Measurements from ENCODE around the gene PARD3. TPM values are rescaled to one million over a fixed set of nuclear protein-coding genes. Genes with fewer than 3 reads are reported as not detected.
A peak's percentile ranks its signal among the peaks of the same experiment; 100 is the strongest.

Gene PARD3
- total RNA-seq, 1 experiment from 2014 or later: 51.8 TPM

DNA sequence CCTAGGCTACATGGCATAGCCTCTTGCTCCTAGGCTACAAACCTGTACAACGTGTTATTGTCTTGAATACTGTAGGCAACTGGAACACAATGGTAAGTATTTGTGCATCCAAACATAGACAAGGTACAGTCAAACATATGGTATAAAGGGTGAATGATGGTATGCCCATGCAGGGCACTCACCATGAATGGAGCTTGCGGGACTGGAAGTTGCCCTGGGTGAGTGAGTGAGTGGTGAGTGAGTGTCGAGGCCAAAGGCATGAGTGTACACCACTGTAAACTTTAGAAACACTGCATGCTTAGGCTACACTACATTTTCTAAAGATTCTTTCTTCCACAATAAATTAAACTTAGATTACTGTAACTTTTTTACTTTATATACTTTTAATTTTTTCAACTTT is 165.7 kb downstream of the PARD3 start (continued):
- no peak for TF ChIP-seq FOXK1 (CRISPR knock-in tag; IDR thresholded peaks at IDR 0.05)
- TF ChIP-seq, protein P1, sequence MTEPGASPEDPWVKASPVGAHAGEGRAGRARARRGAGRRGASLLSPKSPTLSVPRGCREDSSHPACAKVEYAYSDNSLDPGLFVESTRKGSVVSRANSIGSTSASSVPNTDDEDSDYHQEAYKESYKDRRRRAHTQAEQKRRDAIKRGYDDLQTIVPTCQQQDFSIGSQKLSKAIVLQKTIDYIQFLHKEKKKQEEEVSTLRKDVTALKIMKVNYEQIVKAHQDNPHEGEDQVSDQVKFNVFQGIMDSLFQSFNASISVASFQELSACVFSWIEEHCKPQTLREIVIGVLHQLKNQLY (CRISPR knock-in tag; IDR thresholded peaks at IDR 0.05): no peak

DNA sequence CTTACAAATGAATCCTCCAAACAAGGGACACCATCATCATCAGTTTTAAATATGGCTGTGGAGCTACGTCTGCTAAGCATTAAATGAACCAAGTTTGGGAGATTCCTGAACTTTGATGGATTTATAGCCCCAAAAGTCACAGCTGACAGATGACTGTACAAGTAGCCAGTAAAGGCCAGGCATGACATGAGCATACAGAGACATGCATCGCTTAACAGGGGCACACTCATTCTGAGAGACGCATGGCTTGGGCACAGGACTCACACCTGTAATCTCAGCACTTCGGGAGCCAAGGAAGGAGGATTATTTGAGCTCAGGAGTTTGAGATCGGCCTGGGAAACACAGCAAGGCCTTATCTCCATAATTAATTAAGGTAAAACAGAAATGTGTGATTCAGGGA is 166.2 kb downstream of the PARD3 start:
- POLR2A ChIA-PET: no interaction called here
- CTCF ChIA-PET: interaction anchor here (0.8 kb wide), 1 partner anchor 10 kb away, joined by 3 read pairs; no protein-coding TSS in a partner anchor
- Mint-ChIP-seq H3K27ac (peak overlapping the region; percentile 66), H3K27me3 (ENCODE audit: low read depth) (no peaks in the 10 kb centered on the region), H3K4me3 (no peak overlapping the region), H3K4me1 (peaks cover 57% of the 10 kb centered on the region), H3K36me3 (no peaks in the 10 kb centered on the region), H3K9me3 (no peaks in the 10 kb centered on the region)
- TF ChIP-seq IRF2 (CRISPR knock-in tag; IDR thresholded peaks at IDR 0.05; ENCODE audit: borderline replicate concordance, low read depth): no peak
- TF ChIP-seq GRHL2 (CRISPR knock-in tag; IDR thresholded peaks at IDR 0.05; ENCODE audit: insufficient replicate concordance, severe bottlenecking): no peak
- TF ChIP-seq KAT7 (CRISPR knock-in tag; IDR thresholded peaks at IDR 0.05; ENCODE audit: borderline replicate concordance): no peak
- no peak for TF ChIP-seq FOXK1 (CRISPR knock-in tag; IDR thresholded peaks at IDR 0.05)
- TF ChIP-seq, protein P2, sequence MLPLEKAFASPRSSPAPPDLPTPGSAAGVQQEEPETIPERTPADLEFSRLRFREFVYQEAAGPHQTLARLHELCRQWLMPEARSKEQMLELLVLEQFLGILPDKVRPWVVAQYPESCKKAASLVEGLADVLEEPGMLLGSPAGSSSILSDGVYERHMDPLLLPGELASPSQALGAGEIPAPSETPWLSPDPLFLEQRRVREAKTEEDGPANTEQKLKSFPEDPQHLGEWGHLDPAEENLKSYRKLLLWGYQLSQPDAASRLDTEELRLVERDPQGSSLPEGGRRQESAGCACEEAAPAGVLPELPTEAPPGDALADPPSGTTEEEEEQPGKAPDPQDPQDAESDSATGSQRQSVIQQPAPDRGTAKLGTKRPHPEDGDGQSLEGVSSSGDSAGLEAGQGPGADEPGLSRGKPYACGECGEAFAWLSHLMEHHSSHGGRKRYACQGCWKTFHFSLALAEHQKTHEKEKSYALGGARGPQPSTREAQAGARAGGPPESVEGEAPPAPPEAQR (CRISPR knock-in tag; IDR thresholded peaks at IDR 0.05): no peak
- TF ChIP-seq, protein P3, sequence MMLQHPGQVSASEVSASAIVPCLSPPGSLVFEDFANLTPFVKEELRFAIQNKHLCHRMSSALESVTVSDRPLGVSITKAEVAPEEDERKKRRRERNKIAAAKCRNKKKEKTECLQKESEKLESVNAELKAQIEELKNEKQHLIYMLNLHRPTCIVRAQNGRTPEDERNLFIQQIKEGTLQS (CRISPR knock-in tag; conservative IDR thresholded peaks at IDR 0.05): no peak
- no peak for TF ChIP-seq ZNF416 (CRISPR knock-in tag; IDR thresholded peaks at IDR 0.05)
- TF ChIP-seq ESRRA (CRISPR knock-in tag; IDR thresholded peaks at IDR 0.05; ENCODE audit: borderline replicate concordance): no peak
- DNase-seq (ENCODE audit: low spot score) (no peak), ATAC-seq (no peak)

DNA sequence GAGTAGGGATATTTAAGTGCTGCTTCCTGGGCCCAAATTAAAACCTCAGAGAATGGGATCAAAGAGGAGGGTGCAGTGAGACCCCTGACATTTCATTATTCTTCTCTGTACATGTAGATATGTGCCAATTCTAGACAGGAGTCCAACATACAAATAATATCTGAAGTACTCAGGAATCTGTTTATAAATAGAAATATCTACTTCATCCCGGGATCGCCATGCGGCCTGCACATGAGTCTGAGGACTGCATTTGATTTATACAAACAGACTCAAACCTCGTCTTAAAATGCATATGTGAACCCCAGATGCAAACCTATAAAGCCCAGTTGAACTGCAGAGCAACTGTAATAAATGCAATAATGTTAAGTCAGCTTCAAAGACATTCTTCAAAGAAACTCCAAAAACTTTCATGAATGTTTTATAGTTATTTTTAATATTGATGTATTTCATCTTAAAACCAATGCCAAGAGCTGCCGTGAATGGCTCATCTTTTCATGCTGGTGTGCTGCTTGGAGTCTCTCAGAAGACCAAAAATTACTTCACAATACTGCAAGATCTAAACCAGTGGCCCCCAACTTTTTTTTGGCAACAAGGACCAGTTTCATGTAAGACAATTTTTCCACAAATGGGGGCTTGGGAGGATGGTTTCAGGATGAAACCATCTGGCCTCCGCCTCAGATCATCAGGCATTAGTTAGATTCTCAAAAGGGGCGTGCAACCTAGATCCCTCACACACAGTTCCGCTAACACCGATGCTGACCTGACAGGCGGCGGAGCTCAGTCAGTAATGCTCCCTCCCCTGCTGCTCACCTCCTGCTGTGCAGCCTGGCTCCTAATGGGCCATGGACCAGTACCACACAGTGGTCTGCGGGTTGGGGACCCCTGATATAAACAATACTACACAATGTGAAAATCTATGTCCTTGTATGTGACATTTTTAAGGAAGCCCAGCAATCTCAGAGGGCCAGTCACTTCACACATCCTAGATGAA is 166.9 kb downstream of the PARD3 start:
- CTCF ChIA-PET: no interaction called here

More for the DNA sequence above, 166.9 kb downstream of the PARD3 start:
- TF ChIP-seq, protein P4, sequence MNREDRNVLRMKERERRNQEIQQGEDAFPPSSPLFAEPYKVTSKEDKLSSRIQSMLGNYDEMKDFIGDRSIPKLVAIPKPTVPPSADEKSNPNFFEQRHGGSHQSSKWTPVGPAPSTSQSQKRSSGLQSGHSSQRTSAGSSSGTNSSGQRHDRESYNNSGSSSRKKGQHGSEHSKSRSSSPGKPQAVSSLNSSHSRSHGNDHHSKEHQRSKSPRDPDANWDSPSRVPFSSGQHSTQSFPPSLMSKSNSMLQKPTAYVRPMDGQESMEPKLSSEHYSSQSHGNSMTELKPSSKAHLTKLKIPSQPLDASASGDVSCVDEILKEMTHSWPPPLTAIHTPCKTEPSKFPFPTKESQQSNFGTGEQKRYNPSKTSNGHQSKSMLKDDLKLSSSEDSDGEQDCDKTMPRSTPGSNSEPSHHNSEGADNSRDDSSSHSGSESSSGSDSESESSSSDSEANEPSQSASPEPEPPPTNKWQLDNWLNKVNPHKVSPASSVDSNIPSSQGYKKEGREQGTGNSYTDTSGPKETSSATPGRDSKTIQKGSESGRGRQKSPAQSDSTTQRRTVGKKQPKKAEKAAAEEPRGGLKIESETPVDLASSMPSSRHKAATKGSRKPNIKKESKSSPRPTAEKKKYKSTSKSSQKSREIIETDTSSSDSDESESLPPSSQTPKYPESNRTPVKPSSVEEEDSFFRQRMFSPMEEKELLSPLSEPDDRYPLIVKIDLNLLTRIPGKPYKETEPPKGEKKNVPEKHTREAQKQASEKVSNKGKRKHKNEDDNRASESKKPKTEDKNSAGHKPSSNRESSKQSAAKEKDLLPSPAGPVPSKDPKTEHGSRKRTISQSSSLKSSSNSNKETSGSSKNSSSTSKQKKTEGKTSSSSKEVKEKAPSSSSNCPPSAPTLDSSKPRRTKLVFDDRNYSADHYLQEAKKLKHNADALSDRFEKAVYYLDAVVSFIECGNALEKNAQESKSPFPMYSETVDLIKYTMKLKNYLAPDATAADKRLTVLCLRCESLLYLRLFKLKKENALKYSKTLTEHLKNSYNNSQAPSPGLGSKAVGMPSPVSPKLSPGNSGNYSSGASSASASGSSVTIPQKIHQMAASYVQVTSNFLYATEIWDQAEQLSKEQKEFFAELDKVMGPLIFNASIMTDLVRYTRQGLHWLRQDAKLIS (CRISPR knock-in tag; IDR thresholded peaks at IDR 0.05; ENCODE audit: borderline replicate concordance): no peak
- TF ChIP-seq ZNF423 (CRISPR knock-in tag; IDR thresholded peaks at IDR 0.05): peak; percentile 70; the same call in 1 of the 2 replicates
- TF ChIP-seq, protein P5, sequence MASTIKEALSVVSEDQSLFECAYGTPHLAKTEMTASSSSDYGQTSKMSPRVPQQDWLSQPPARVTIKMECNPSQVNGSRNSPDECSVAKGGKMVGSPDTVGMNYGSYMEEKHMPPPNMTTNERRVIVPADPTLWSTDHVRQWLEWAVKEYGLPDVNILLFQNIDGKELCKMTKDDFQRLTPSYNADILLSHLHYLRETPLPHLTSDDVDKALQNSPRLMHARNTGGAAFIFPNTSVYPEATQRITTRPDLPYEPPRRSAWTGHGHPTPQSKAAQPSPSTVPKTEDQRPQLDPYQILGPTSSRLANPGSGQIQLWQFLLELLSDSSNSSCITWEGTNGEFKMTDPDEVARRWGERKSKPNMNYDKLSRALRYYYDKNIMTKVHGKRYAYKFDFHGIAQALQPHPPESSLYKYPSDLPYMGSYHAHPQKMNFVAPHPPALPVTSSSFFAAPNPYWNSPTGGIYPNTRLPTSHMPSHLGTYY (CRISPR knock-in tag; IDR thresholded peaks at IDR 0.05): no peak
- H3K27ac Mint-ChIP-seq: peak overlapping the region; percentile 66
- H3K27me3 Mint-ChIP-seq (ENCODE audit: low read depth): no peaks in the 10 kb centered on the region
- H3K4me3 Mint-ChIP-seq: no peak overlapping the region
- POLR2A ChIA-PET: no interaction called here
- H3K4me1 Mint-ChIP-seq: peaks cover 51% of the 10 kb centered on the region
- ATAC-seq (no peak), DNase-seq (ENCODE audit: low spot score) (no peak)
- H3K36me3 Mint-ChIP-seq: no peaks in the 10 kb centered on the region
- H3K9me3 Mint-ChIP-seq: no peaks in the 10 kb centered on the region
